ENCODE data around the gene PLPP2. TPM values are rescaled to one million over a fixed set of nuclear protein-coding genes. Genes with fewer than 3 reads are reported as not detected.

The PLPP2 gene
- total RNA-seq, 4 donors from 2014 or later, result 75.9 to 114 (median 109) TPM

GRCh38 chr19:281992-282391 is 9.2 kb downstream of the PLPP2 start:
- Histone ChIP-seq H3K27ac (no peak overlapping the region), H3K9me3 (no peaks in the 10 kb centered on the region), H3K27me3 (peaks cover 28% of the 10 kb centered on the region), H3K4me3 (no peak overlapping the region), H3K4me1 (no peaks in the 10 kb centered on the region), H3K36me3 (peaks cover 16% of the 10 kb centered on the region)
- 69% methylated on average over 8 of the region's 10 CpGs for WGBS
- TF ChIP-seq CTCF (IDR thresholded peaks at IDR 0.05), result no peak
- no peak for TF ChIP-seq POLR2A (IDR thresholded peaks at IDR 0.05)
- TF ChIP-seq POLR2AphosphoS5 (IDR thresholded peaks at IDR 0.05), result no peak
- no peak for TF ChIP-seq EP300 (IDR thresholded peaks at IDR 0.05)
- no peak for DNase-seq (ENCODE audit: low spot score in 2 of 2)

- Histone ChIP-seq H3K36me3 (peaks cover 16% of the 10 kb centered on the region), H3K4me3 (no peak overlapping the region), H3K4me1 (no peaks in the 10 kb centered on the region), H3K27ac (no peak overlapping the region), H3K9me3 (no peaks in the 10 kb centered on the region), H3K27me3 (peaks cover 28% of the 10 kb centered on the region)
- no peak for TF ChIP-seq CTCF (IDR thresholded peaks at IDR 0.05)
- TF ChIP-seq EP300 (IDR thresholded peaks at IDR 0.05), result no peak
- TF ChIP-seq POLR2AphosphoS5 (IDR thresholded peaks at IDR 0.05), result no peak
- no peak for TF ChIP-seq POLR2A (IDR thresholded peaks at IDR 0.05)
- WGBS, result 82% methylated on average over 16 of the region's 16 CpGs
- DNase-seq (ENCODE audit: low spot score in 2 of 2), result no peak
Measured at GRCh38 chr19:281156-281853, 9.9 kb downstream of the PLPP2 start.

GRCh38 chr19:280541-281009 is 10.6 kb downstream of the PLPP2 start:
- Histone ChIP-seq H3K9me3 (no peaks in the 10 kb centered on the region), H3K4me1 (no peaks in the 10 kb centered on the region), H3K36me3 (peaks cover 16% of the 10 kb centered on the region), H3K4me3 (no peak overlapping the region), H3K27me3 (peaks cover 32% of the 10 kb centered on the region), H3K27ac (no peak overlapping the region)
- no peak for DNase-seq (ENCODE audit: low spot score in 2 of 2)
- 77% methylated on average over 9 of the region's 12 CpGs for WGBS
- TF ChIP-seq EP300 (IDR thresholded peaks at IDR 0.05), result no peak
- TF ChIP-seq CTCF (IDR thresholded peaks at IDR 0.05), result no peak
- TF ChIP-seq POLR2AphosphoS5 (IDR thresholded peaks at IDR 0.05), result no peak
- TF ChIP-seq POLR2A (IDR thresholded peaks at IDR 0.05), result no peak

- Histone ChIP-seq H3K4me3 (no peak overlapping the region), H3K4me1 (no peaks in the 10 kb centered on the region), H3K36me3 (peaks cover 16% of the 10 kb centered on the region), H3K27ac (no peak overlapping the region), H3K9me3 (no peaks in the 10 kb centered on the region), H3K27me3 (peaks cover 32% of the 10 kb centered on the region)
- DNase-seq (ENCODE audit: low spot score in 2 of 2), result no peak
- TF ChIP-seq CTCF (IDR thresholded peaks at IDR 0.05) (no peak), EP300 (IDR thresholded peaks at IDR 0.05) (no peak), POLR2AphosphoS5 (IDR thresholded peaks at IDR 0.05) (no peak), POLR2A (IDR thresholded peaks at IDR 0.05) (no peak)
- WGBS, result 81% methylated on average over 8 of the region's 10 CpGs
Measured at GRCh38 chr19:279656-280055, 11.5 kb downstream of the PLPP2 start.

GRCh38 chr19:279231-279630 is 12.0 kb downstream of the PLPP2 start:
- Histone ChIP-seq H3K9me3 (no peaks in the 10 kb centered on the region), H3K27ac (no peak overlapping the region), H3K36me3 (peaks cover 16% of the 10 kb centered on the region), H3K4me1 (no peaks in the 10 kb centered on the region), H3K27me3 (peaks cover 32% of the 10 kb centered on the region), H3K4me3 (no peak overlapping the region)
- DNase-seq (ENCODE audit: low spot score in 2 of 2), result no peak
- TF ChIP-seq POLR2A (IDR thresholded peaks at IDR 0.05) (no peak), POLR2AphosphoS5 (IDR thresholded peaks at IDR 0.05) (no peak), EP300 (IDR thresholded peaks at IDR 0.05) (no peak), CTCF (IDR thresholded peaks at IDR 0.05) (no peak)
- WGBS, result 87% methylated on average over 8 of the region's 8 CpGs
